Spleen (tissue), 11 donors: ENCODE results near the gene MKX. TPM values are rescaled to one million over a fixed set of nuclear protein-coding genes. Genes with fewer than 3 reads are reported as not detected.

ENCODE experiments used
- DNase-seq: peaks from one replicate; pipeline ENCODE4 v3.0.0-alpha.2; 2020
- H3K27ac ChIP-seq, 8 donors: fragments of 200-600 bp; sonication (generic) in 7 of 8; 1 replicate in 4 of 8; 2 replicates in 4 of 8; pipeline versions ENCODE4 v1.5.0 to v1.8.0; 2016 to 2021; ENCODE audit warnings: inconsistent platforms in 4 of 8, mild to moderate bottlenecking in 4 of 8, moderate library complexity in 1 of 8
- H3K27me3 ChIP-seq, 7 donors: fragments of 200-600 bp; sonication (generic) in 6 of 7; replicated peaks in 1 of 7; 1 replicate in 4 of 7; 2 replicates in 3 of 7; pipeline versions ENCODE4 v1.5.0 to v1.8.0; 2016 to 2021; ENCODE audit warnings: inconsistent platforms in 3 of 7, mild to moderate bottlenecking in 1 of 7
- H3K36me3 ChIP-seq, 6 donors: fragments of 200-600 bp; sonication (generic) in 5 of 6; 1 replicate in 4 of 6; 2 replicates in 2 of 6; pipeline versions ENCODE4 v1.5.0 to v1.8.0; 2016 to 2021; ENCODE audit warnings: inconsistent platforms in 2 of 6
- H3K4me1 ChIP-seq, 6 donors: fragments of 200-600 bp; sonication (generic) in 5 of 6; 1 replicate in 3 of 6; 2 replicates in 3 of 6; pipeline versions ENCODE4 v1.5.0 to v1.8.0; 2016 to 2021; ENCODE audit warnings: inconsistent platforms in 3 of 6
- H3K4me3 ChIP-seq, 8 donors: fragments of 200-600 bp; sonication (generic) in 7 of 8; 1 replicate in 4 of 8; 2 replicates in 4 of 8; pipeline versions ENCODE4 v1.5.0 to v1.8.0; 2016 to 2021; ENCODE audit warnings: inconsistent platforms in 4 of 8, mild to moderate bottlenecking in 4 of 8, moderate library complexity in 2 of 8
- H3K9me3 ChIP-seq, 8 donors: fragments of 200-600 bp; sonication (generic) in 7 of 8; 1 replicate in 4 of 8; 2 replicates in 4 of 8; pipeline versions ENCODE4 v1.5.0 to v1.8.0; 2016 to 2021; ENCODE audit warnings: inconsistent platforms in 4 of 8
- CTCF ChIP-seq, 11 experiments: fragments of 200-600 bp in 7 of 11; fragments of 450-650 bp in 4 of 11; sonication (generic) in 4 of 11; IDR thresholded peaks in 8 of 11; conservative IDR thresholded peaks in 3 of 11; 1 replicate in 7 of 11; 2 replicates in 4 of 11; pipeline versions ENCODE4 v1.4.0 to v1.8.0; 2016 to 2021; ENCODE audit warnings: antibody characterized with exemption in 11 of 11, inconsistent platforms in 4 of 11, mild to moderate bottlenecking in 1 of 11
- POLR2A ChIP-seq, 3 donors: fragments of 450-650 bp; IDR thresholded peaks; one replicate each; pipeline ENCODE4 v1.5.1; 2017; ENCODE audit warnings: antibody characterized with exemption in 3 of 3, mild to moderate bottlenecking in 1 of 3
- POLR2AphosphoS5 ChIP-seq, 3 donors: sonication (generic); formaldehyde crosslinking; IDR thresholded peaks; one replicate each; pipeline ENCODE4 v1.5.1; 2017; ENCODE audit warnings: antibody characterized with exemption in 3 of 3
- WGBS, 5 donors: extraction: QIAGEN DNeasy Blood & Tissue Kit in 3 of 5; methylation state at CpG; one replicate each; pipeline versions ENCODE4 v1.1.5 to v1.1.7; 2013 to 2018; 5-methylcytosine and 5-hydroxymethylcytosine counted together
- intact Hi-C: fragments of 100-400 bp; cut with DNase I; formaldehyde crosslinking; loops from one replicate; pipeline ENCODE4 v1.15.0; 2023; ENCODE audit warnings: low total_unique reads
- polyA plus RNA-seq, 3 donors: library from polyadenylated mRNA; stranded (reverse); fragments of 200-250 nt; gene quantifications; one replicate each; pipeline ENCODE4 v1.2.1, GENCODE V29; 2013
- total RNA-seq, 7 donors: library from RNA; depleted of rRNA in 3 of 7; stranded (reverse); fragments of >200 nt in 3 of 7; fragmentation: NEBNext Ultra II Directional in 4 of 7; extraction: Animal tissue kit (Norgen Biotek cat#: 25700) in 4 of 7; gene quantifications; one replicate each; pipeline versions ENCODE4 v1.1.0 to v1.2.1, GENCODE V29; 2016 to 2021
- donor health status: healthy with polysubstance abuse.
- donor health status: DM: no; HTN: no; CAD: no; lungs with moderate emphysema.
- donor health status: DM: no; HTN: no; CAD: no.
- donor health status: Bipolar disorder and iron deficiency.
- donor health status: healthy.
- donor health status: DM: no; HTN: no; CAD: no.
- donor health status: DM: yes; HTN: yes; CAD: no.

MKX gene
- total and polyA plus RNA-seq, 10 donors = 0.07 to 0.34 (median 0.16) TPM; not detected in 3

- TF ChIP-seq POLR2A (IDR thresholded peaks at IDR 0.05) (no peak), CTCF (IDR thresholded peaks at IDR 0.05 in 8 of 11, conservative IDR thresholded peaks at IDR 0.05 in 3 of 11) (no peak), POLR2AphosphoS5 (IDR thresholded peaks at IDR 0.05) (no peak)
- Histone ChIP-seq H3K4me3 (no peak overlapping the region), H3K4me1 (no peaks in the 10 kb centered on the region), H3K27me3 (peaks cover 0 to 20% (median 0%) of the 10 kb centered on the region in 7 donors), H3K9me3 (peaks cover 0 to 20% (median 10%) of the 10 kb centered on the region in 8 donors), H3K27ac (no peak overlapping the region), H3K36me3 (no peaks in the 10 kb centered on the region)
- 83 to 90% (median 86%) methylated on average over 4 of the region's 4 CpGs for WGBS, 5 donors
- intact Hi-C loops = no loop called here
- no peak for DNase-seq
Observed at GRCh38 chr10:27646194-27646593, 99.4 kb downstream of the MKX start.

GRCh38 chr10:27644307-27644939 is 101.2 kb downstream of the MKX start:
- intact Hi-C loops = no loop called here
- Histone ChIP-seq H3K36me3 (no peaks in the 10 kb centered on the region), H3K27ac (no peak overlapping the region), H3K4me3 (no peak overlapping the region), H3K9me3 (peaks cover 0 to 24% (median 10%) of the 10 kb centered on the region in 8 donors), H3K27me3 (peaks cover 0 to 20% (median 0%) of the 10 kb centered on the region in 7 donors), H3K4me1 (no peaks in the 10 kb centered on the region)
- WGBS, 5 donors = 79 to 91% (median 84%) methylated on average over 5 of the region's 5 CpGs
- no peak for TF ChIP-seq CTCF (IDR thresholded peaks at IDR 0.05 in 8 of 11, conservative IDR thresholded peaks at IDR 0.05 in 3 of 11)
- DNase-seq = no peak

- WGBS, 5 donors = 64 to 85% (median 68%) methylated on average over 2 of the region's 2 CpGs
- intact Hi-C loops = no loop called here
- no peak for DNase-seq
- H3K4me3 ChIP-seq = no peak overlapping the region
- no peaks in the 10 kb centered on the region for H3K4me1 ChIP-seq
- TF ChIP-seq CTCF (IDR thresholded peaks at IDR 0.05 in 8 of 11, conservative IDR thresholded peaks at IDR 0.05 in 3 of 11) (no peak), POLR2AphosphoS5 (IDR thresholded peaks at IDR 0.05) (no peak), POLR2A (IDR thresholded peaks at IDR 0.05) (no peak)
- no peaks in the 10 kb centered on the region for H3K36me3 ChIP-seq
- peaks cover 0 to 12% (median 0%) of the 10 kb centered on the region in 7 donors for H3K27me3 ChIP-seq
- peaks cover 0 to 24% (median 10%) of the 10 kb centered on the region in 8 donors for H3K9me3 ChIP-seq
- no peak overlapping the region for H3K27ac ChIP-seq
Observed at GRCh38 chr10:27643301-27643700, 102.3 kb downstream of the MKX start.

GRCh38 chr10:27642023-27642589 is 103.5 kb downstream of the MKX start:
- 83 to 97% (median 93%) methylated on average over 2 of the region's 2 CpGs for WGBS, 5 donors
- H3K36me3 ChIP-seq = no peaks in the 10 kb centered on the region
- DNase-seq = no peak
- H3K4me1 ChIP-seq = no peaks in the 10 kb centered on the region
- H3K27me3 ChIP-seq = peaks cover 0 to under 1% (median 0%) of the 10 kb centered on the region in 7 donors
- no peak overlapping the region for H3K4me3 ChIP-seq
- TF ChIP-seq CTCF (IDR thresholded peaks at IDR 0.05 in 8 of 11, conservative IDR thresholded peaks at IDR 0.05 in 3 of 11) = no peak
- no peak for TF ChIP-seq POLR2A (IDR thresholded peaks at IDR 0.05)
- TF ChIP-seq POLR2AphosphoS5 (IDR thresholded peaks at IDR 0.05) = no peak
- intact Hi-C loops = no loop called here
- no peak overlapping the region for H3K27ac ChIP-seq
- peaks cover 0 to 24% (median 10%) of the 10 kb centered on the region in 8 donors for H3K9me3 ChIP-seq
